HepG2 (cell line): ENCODE measurements around the gene SOX12. TPM values are rescaled to one million over a fixed set of nuclear protein-coding genes. Genes with fewer than 3 reads are reported as not detected.

Experiments used
- MIXL1 ChIP-seq: IDR thresholded peaks from 2 replicates; pipeline ENCODE4 v1.6.1; 2016
- MXD4 ChIP-seq: IDR thresholded peaks from 2 replicates; pipeline ENCODE4 v1.6.1; 2016; ENCODE audit warnings: mild to moderate bottlenecking, missing biosample characterization, missing genetic modification reagents
- POLR2AphosphoS5 ChIP-seq: IDR thresholded peaks from 2 replicates; pipeline ENCODE4 v1.6.1; 2012; ENCODE audit warnings: low read depth, low read length
- SOX5 ChIP-seq: IDR thresholded peaks from 2 replicates; pipeline ENCODE4 v1.6.1; 2016; ENCODE audit warnings: borderline replicate concordance
- TP53 ChIP-seq: sonication (generic); formaldehyde crosslinking; conservative IDR thresholded peaks from 2 replicates; pipeline ENCODE4 v1.4.0; 2020; ENCODE audit warnings: missing genetic modification reagents
- ZFY ChIP-seq: sonication (generic); formaldehyde crosslinking; IDR thresholded peaks from 2 replicates; pipeline ENCODE4 v1.4.0; 2020; ENCODE audit warnings: missing genetic modification reagents
- ZIK1 ChIP-seq: sonication (generic); formaldehyde crosslinking; IDR thresholded peaks from 2 replicates; pipeline ENCODE4 v1.5.0; 2020; ENCODE audit warnings: mild to moderate bottlenecking, low read depth, missing genetic modification reagents, borderline replicate concordance
- ZNF10 ChIP-seq: sonication (generic); formaldehyde crosslinking; IDR thresholded peaks from 2 replicates; pipeline ENCODE4 v1.4.0; 2020; ENCODE audit warnings: mild to moderate bottlenecking, low read depth, missing genetic modification reagents, borderline replicate concordance
- ZNF225 ChIP-seq: sonication (generic); formaldehyde crosslinking; IDR thresholded peaks from 2 replicates; pipeline ENCODE4 v1.4.0; 2020; ENCODE audit warnings: mild to moderate bottlenecking, missing genetic modification reagents
- ZNF335 ChIP-seq: sonication (generic); formaldehyde crosslinking; IDR thresholded peaks from 2 replicates; pipeline ENCODE4 v1.4.0; 2020; ENCODE audit warnings: missing genetic modification reagents
- ZNF766 ChIP-seq: sonication (generic); formaldehyde crosslinking; IDR thresholded peaks from 2 replicates; pipeline ENCODE4 v1.5.0; 2020; ENCODE audit warnings: missing genetic modification reagents, borderline replicate concordance
- polyA plus RNA-seq, 8 experiments: library from polyadenylated mRNA; depleted of rRNA in 3 of 8; stranded (reverse) in 7 of 8; unstranded in 1 of 8; fragments of >200 nt; fragmentation: Illumina TruSeq in 4 of 8; extraction: Trizol in 4 of 8; gene quantifications; 2 replicates each; pipeline versions ENCODE4 v1.2.1 to v1.2.3, GENCODE V29; 2011 to 2016; ENCODE audit warnings: low read depth in 4 of 8, missing spikeins in 1 of 8, mixed read lengths in 1 of 8; ENCODE audit not compliant: insufficient read depth in 1 of 8
- total RNA-seq, 5 experiments: library from RNA; depleted of rRNA; stranded (reverse); fragments of >200 nt; fragmentation: Illumina TruSeq; extraction: Trizol; gene quantifications; 2 replicates each; pipeline ENCODE4 v1.2.3, GENCODE V29; 2016; ENCODE audit warnings: low read depth in 1 of 5
- TF ChIP-seq, protein P1 (sequence below): IDR thresholded peaks from 2 replicates; pipeline ENCODE4 v1.4.0; 2020; ENCODE audit warnings: mild to moderate bottlenecking, missing genetic modification reagents
- TF ChIP-seq, protein P2 (sequence below): sonication (generic); formaldehyde crosslinking; IDR thresholded peaks from 2 replicates; pipeline ENCODE4 v1.4.0; 2020; ENCODE audit warnings: missing genetic modification reagents
- TF ChIP-seq, protein P3 (sequence below): IDR thresholded peaks from 2 replicates; pipeline ENCODE4 v1.6.1; 2016; ENCODE audit warnings: missing genetic modification reagents, missing compliant biosample characterization
- TF ChIP-seq, protein P4 (sequence below): sonication (generic); formaldehyde crosslinking; IDR thresholded peaks from 2 replicates; pipeline ENCODE4 v1.4.0; 2020; ENCODE audit warnings: missing genetic modification reagents
- TF ChIP-seq, protein P5 (sequence below): fragments of 450-650 bp; IDR thresholded peaks from 2 replicates; pipeline ENCODE4 v1.6.1; 2016

Gene SOX12
- total and polyA plus RNA-seq, 2 of the 13 experiments (the other 11 are each of a cell fraction or from before 2014, with no cell fraction given): 10.0 to 18.7 TPM

DNA sequence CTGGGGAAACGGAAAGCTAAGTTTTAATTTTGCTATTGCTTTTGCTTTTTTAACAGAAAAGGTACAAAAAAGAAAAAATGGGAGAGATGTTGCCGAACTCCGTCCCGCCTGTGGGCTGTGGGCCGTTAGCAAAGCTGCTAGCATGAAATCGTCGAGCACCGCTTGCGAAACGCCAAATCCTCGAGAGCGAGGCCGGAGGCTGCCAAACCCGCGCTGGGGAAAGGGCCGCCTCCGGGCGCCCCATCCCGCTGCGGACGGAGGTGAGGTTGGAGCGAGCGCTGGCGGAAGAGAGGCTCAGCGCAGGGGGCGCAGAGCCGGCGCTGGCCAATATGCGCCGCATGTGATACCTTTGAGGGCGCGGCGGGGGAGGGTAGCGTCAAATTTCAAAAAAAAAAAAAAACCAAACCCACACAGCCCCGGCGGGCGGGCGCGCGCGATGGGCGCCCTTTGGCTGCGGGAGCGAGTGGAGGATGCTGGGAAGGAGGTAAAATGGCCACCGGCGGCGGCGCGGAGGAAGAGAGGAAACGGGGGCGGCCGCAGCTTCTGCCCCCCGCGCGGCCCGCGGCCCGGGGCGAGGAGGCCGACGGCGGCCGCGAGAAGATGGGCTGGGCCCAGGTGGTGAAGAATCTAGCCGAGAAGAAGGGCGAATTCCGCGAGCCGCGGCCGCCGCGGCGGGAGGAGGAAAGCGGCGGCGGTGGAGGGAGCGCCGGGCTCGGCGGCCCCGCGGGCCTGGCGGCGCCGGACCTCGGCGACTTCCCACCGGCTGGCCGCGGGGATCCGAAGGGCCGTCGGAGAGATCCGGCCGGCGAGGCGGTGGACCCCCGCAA lies 28.0 kb upstream of the SOX12 start, which contains the start of gene ZCCHC3 (continued):
- TF ChIP-seq, protein P1, sequence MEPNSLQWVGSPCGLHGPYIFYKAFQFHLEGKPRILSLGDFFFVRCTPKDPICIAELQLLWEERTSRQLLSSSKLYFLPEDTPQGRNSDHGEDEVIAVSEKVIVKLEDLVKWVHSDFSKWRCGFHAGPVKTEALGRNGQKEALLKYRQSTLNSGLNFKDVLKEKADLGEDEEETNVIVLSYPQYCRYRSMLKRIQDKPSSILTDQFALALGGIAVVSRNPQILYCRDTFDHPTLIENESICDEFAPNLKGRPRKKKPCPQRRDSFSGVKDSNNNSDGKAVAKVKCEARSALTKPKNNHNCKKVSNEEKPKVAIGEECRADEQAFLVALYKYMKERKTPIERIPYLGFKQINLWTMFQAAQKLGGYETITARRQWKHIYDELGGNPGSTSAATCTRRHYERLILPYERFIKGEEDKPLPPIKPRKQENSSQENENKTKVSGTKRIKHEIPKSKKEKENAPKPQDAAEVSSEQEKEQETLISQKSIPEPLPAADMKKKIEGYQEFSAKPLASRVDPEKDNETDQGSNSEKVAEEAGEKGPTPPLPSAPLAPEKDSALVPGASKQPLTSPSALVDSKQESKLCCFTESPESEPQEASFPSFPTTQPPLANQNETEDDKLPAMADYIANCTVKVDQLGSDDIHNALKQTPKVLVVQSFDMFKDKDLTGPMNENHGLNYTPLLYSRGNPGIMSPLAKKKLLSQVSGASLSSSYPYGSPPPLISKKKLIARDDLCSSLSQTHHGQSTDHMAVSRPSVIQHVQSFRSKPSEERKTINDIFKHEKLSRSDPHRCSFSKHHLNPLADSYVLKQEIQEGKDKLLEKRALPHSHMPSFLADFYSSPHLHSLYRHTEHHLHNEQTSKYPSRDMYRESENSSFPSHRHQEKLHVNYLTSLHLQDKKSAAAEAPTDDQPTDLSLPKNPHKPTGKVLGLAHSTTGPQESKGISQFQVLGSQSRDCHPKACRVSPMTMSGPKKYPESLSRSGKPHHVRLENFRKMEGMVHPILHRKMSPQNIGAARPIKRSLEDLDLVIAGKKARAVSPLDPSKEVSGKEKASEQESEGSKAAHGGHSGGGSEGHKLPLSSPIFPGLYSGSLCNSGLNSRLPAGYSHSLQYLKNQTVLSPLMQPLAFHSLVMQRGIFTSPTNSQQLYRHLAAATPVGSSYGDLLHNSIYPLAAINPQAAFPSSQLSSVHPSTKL (CRISPR knock-in tag): peak; percentile 98
- TF ChIP-seq, protein P2, sequence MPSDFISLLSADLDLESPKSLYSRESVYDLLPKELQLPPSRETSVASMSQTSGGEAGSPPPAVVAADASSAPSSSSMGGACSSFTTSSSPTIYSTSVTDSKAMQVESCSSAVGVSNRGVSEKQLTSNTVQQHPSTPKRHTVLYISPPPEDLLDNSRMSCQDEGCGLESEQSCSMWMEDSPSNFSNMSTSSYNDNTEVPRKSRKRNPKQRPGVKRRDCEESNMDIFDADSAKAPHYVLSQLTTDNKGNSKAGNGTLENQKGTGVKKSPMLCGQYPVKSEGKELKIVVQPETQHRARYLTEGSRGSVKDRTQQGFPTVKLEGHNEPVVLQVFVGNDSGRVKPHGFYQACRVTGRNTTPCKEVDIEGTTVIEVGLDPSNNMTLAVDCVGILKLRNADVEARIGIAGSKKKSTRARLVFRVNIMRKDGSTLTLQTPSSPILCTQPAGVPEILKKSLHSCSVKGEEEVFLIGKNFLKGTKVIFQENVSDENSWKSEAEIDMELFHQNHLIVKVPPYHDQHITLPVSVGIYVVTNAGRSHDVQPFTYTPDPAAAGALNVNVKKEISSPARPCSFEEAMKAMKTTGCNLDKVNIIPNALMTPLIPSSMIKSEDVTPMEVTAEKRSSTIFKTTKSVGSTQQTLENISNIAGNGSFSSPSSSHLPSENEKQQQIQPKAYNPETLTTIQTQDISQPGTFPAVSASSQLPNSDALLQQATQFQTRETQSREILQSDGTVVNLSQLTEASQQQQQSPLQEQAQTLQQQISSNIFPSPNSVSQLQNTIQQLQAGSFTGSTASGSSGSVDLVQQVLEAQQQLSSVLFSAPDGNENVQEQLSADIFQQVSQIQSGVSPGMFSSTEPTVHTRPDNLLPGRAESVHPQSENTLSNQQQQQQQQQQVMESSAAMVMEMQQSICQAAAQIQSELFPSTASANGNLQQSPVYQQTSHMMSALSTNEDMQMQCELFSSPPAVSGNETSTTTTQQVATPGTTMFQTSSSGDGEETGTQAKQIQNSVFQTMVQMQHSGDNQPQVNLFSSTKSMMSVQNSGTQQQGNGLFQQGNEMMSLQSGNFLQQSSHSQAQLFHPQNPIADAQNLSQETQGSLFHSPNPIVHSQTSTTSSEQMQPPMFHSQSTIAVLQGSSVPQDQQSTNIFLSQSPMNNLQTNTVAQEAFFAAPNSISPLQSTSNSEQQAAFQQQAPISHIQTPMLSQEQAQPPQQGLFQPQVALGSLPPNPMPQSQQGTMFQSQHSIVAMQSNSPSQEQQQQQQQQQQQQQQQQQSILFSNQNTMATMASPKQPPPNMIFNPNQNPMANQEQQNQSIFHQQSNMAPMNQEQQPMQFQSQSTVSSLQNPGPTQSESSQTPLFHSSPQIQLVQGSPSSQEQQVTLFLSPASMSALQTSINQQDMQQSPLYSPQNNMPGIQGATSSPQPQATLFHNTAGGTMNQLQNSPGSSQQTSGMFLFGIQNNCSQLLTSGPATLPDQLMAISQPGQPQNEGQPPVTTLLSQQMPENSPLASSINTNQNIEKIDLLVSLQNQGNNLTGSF (CRISPR knock-in tag): peak; percentile 89; the same call in 1 of the 2 replicates
- TF ChIP-seq ZNF335 (CRISPR knock-in tag): peak; percentile 90
- TF ChIP-seq ZIK1 (CRISPR knock-in tag): peak; percentile 98
- peak; percentile 99 for TF ChIP-seq ZNF766 (CRISPR knock-in tag)
- peak; percentile 95 for TF ChIP-seq ZFY (CRISPR knock-in tag)
- TF ChIP-seq ZNF225 (CRISPR knock-in tag): peak; percentile 92
- TF ChIP-seq, protein P3, sequence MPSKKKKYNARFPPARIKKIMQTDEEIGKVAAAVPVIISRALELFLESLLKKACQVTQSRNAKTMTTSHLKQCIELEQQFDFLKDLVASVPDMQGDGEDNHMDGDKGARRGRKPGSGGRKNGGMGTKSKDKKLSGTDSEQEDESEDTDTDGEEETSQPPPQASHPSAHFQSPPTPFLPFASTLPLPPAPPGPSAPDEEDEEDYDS (CRISPR knock-in tag): peak; percentile 93
- TF ChIP-seq, protein P4, sequence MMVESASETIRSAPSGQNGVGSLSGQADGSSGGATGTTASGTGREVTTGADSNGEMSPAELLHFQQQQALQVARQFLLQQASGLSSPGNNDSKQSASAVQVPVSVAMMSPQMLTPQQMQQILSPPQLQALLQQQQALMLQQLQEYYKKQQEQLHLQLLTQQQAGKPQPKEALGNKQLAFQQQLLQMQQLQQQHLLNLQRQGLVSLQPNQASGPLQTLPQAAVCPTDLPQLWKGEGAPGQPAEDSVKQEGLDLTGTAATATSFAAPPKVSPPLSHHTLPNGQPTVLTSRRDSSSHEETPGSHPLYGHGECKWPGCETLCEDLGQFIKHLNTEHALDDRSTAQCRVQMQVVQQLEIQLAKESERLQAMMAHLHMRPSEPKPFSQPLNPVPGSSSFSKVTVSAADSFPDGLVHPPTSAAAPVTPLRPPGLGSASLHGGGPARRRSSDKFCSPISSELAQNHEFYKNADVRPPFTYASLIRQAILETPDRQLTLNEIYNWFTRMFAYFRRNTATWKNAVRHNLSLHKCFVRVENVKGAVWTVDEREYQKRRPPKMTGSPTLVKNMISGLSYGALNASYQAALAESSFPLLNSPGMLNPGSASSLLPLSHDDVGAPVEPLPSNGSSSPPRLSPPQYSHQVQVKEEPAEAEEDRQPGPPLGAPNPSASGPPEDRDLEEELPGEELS (CRISPR knock-in tag): peak; percentile 93
- peak; percentile 96 for TF ChIP-seq MIXL1 (CRISPR knock-in tag)
- peak; percentile 88 for TF ChIP-seq SOX5 (CRISPR knock-in tag)
- peak; percentile 94 for TF ChIP-seq POLR2AphosphoS5
- TF ChIP-seq ZNF10 (CRISPR knock-in tag): no peak
- TF ChIP-seq TP53 (CRISPR knock-in tag): peak; percentile 94
- TF ChIP-seq MXD4 (CRISPR knock-in tag): peak; percentile 97
- TF ChIP-seq, protein P5, sequence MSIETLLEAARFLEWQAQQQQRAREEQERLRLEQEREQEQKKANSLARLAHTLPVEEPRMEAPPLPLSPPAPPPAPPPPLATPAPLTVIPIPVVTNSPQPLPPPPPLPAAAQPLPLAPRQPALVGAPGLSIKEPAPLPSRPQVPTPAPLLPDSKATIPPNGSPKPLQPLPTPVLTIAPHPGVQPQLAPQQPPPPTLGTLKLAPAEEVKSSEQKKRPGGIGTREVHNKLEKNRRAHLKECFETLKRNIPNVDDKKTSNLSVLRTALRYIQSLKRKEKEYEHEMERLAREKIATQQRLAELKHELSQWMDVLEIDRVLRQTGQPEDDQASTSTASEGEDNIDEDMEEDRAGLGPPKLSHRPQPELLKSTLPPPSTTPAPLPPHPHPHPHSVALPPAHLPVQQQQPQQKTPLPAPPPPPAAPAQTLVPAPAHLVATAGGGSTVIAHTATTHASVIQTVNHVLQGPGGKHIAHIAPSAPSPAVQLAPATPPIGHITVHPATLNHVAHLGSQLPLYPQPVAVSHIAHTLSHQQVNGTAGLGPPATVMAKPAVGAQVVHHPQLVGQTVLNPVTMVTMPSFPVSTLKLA: peak; percentile 74
